Activated T-helper 1 cell treated with Interleukin-2 at 50 U/mL for 16 hours (primary cell): ENCODE results near the gene GARNL3.

Source experiments
- DNase-seq: peaks from one replicate; pipeline ENCODE4 v3.0.0-alpha.2; 2020; ENCODE audit warnings: low read depth

GARNL3 gene

DNA sequence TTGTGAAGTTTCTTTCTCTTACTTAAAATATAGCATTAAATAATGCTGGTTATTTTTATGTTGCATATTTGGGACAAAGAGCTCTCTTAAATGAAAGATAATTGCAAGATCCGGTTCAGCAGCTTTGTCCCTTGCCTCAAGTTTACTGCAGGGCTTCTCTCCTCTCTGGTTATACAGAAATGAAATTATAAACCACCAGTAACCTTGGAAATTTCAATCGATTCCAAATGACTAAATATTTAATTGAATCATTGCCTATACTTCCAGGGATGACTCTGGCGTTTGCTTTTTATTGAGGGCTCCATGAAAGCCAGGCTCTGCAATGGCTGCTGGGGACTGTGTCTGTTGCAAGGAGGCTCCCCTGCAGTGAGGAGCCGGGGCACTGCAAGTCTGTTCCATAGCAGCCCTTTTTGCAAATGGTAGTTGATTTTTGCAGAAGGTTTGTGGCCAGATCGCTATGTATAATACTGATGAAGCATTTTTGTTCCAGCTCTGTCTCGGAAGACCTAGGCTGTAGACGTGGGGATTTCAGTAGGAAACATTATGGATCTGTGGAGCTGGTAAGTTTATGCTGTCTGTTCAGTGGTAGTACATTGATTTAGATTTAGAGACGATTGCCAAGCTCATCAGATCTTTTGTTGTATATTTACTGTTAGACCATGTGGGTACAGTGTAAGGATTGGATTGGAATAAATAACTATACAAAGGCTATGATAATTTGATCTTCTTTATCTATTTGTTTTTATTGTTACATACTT, at the start of gene GARNL3:
GARNL3 (plus strand) TSS at position 313 of the 758 bp plus-strand sequence; CDS start at position 417, 104 bp downstream.
- no peak for DNase-seq

- DNase-seq = no peak
These were observed 49.0 kb upstream of the GARNL3 start for GRCh38 chr9:127215268-127216209.

DNA sequence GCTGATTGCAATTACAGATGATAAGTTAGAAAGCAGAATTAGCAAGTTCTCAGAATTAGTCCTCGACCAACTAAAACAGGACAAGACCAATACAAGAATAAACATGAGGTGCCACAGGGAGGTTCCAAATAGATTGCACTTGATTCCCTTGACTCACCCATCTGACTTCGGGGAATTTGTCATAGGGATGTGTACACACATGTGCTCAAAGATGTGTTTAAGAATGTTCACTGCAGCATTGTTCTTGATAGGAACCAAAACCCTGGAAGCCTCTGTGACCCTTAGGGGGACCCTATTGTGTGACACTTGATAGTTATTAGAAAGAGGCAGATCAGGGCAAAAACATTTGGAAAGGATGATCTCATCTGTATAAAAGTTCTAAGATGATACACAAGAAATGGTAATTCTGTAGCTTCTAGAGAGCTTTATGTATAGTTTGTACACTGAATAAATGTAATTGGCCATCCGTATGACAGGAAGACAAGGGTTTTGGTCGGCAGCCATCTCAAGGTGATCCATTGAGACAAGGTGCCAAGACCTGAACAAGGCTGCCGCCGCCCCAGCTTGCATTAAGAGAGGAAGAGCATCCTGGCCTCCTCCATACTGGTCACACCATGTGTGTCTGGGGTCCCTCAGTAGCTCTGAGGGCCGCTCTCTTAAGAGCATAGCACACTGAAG, 48.2 kb upstream of the GARNL3 start:
- no peak for DNase-seq

DNA sequence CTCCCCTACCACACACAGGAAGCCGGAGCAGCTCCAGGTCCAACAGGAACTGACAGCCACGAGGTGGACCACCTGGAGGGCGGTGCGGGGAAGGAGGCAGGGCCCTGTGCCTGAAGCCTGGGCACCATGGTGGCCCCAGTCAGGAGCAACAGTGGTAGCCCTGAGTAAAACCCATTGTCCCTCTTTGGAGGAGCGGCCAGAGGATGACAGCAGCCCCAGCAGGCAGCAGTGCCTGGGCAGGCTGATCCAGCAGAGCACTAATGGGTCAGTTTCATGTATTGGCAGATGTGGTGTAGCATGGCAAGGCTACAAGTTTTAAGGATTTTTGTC, 47.7 kb upstream of the GARNL3 start:
- no peak for DNase-seq

GRCh38 chr9:127218818-127219217, 45.8 kb upstream of the GARNL3 start:
- no peak for DNase-seq

DNA sequence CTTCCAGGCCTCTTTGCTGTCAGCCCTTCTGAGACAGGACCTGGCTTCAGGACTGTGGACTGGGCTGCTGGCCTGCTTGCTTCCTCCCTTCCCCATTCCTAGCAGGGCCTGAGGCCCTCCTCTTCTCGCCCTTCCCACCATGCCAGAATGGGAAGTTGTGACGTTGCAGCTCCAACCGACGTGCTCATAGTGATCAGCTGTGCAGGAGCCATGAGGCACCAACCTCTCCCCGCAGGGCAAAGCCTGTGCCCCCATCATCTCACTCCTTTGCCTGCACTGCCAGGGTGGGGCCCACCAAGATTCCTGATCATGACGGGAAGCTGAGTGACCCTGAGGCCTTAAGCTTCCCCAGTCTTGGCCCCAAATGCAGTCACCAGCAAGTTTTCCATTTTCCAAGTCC, 45.1 kb upstream of the GARNL3 start:
- no peak for DNase-seq

GRCh38 chr9:127221695-127222094, 42.9 kb upstream of the GARNL3 start:
- no peak for DNase-seq

DNA sequence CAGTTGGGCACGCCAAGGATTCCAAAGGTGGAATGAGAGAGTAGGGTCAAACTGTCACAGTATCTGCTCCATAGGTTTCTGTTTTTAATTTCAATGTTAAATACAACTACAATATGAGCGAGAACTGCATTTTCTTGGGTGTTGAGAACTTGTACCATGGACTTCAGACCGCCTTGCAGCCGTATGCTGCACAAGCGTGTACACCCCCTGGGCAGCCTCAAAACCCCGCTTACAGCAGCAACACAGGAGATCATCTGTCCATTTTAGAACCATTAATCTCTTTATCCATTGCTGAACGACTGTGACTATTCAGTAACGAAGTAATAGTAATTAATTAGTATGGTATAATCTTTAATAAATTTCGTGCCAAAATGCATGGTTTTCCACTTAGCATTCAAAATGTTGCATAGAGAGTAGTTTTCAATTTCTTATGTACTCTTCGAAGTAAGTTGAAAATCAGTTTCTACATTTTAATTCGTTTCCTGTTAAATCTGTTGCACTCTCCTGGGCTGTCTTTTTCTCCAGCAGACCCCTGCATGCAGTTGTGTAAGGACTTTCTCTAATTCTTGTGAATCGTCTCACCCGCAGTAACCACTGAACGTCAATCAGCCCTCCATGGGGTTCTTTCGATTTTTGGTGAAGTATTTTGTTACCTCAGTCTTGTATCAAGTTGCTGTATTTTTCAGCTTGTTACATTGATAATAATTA, 42.0 kb upstream of the GARNL3 start:
- DNase-seq = no peak

GRCh38 chr9:127223266-127223665, 41.3 kb upstream of the GARNL3 start:
- no peak for DNase-seq

DNA sequence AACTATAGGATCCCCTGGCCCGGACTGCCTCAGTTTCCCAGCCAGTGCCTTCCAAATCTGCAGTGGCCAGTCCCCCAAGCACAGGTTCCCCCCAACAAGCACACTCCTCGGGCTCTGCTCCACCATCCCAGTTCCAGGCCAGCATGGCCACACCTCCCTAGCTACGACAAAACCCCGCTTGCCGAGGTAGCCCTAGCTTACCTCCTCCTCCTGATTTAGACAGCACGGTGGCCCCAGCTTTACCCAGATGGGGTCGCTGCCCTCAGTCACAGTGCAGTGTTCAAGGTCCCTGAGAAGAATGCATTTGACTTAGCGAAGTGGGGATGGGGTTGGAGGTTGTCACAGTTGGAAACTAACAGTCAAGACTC, 40.8 kb upstream of the GARNL3 start:
- no peak for DNase-seq

DNA sequence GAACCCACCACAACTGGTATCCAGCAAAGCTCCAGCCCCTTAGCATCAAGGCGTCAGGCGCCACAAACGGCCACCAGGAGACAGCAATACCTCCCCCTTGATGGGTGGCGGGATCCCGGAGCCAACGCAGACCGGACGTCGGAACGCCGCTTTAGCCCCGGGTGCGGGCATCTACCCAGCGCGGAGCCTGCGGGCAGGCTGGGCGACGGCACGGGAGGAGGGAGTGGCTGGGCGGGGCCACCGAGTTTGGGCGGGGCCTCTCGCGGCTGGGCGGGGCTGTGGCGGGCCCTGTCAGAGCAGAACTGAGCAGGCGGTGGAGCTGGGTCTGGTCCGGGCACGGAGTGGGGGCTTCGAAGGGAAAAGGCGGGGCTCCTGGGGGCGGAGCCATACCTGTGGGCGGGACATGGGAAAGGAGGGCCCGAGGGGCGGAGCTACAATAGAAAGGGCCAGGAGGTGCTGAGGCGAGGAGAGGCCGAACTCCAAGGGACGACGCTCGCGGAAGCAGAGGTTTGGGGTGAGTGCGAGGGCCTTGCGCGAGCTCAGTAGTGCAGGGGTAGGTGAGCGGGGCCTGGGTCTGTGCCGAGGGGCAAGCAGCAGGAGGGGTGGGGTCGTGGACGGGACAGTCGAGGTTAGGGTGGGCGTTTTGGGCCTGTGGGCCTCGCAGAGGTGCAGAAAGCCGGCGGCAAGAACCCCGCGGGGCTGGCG, 40.2 kb upstream of the GARNL3 start:
- DNase-seq = peak; percentile 77

DNA sequence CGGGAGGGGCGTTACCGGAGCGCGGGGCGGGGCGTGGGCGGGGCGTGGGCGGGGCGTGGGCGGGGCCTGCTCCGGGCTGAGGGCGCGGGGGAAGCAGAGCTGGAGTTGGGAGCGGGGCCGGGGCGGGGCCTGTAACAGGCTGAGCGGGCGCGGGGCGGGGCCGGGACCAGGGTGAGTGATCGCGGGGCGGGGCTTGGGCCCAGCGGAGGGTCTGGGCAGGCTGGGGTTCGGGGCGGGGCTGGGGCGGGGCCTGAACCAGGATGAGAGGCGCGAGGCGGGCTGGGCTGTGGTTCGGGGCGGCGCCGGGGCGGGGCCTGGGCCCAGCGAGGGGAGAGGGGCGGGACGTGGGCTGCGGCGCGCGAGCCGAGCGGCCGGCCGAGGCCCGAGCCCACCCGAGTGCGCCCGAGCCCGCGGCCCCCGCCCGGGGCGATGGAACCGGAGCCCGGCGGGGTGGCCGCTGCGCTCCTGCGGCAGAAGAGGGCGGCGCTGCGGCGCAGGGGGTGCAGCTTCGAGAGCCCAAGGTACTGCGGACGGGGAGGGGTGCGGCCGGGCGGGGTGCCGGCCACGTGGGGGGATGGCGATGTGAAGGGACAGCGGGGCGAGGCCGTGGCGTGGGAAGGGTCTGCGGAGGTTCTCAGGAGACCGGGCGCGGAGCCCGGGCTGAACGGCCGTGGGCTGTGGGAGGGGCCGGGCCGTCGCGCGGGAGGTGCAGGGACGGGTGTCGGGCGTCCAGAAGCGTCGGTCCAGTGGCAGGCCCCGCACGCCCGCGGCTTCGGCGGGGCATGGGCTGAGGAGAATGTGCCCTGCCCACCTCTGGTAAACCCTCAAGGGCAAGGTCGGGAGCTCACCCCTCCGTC, 39.5 kb upstream of the GARNL3 start:
- DNase-seq = peak; percentile 88

DNA sequence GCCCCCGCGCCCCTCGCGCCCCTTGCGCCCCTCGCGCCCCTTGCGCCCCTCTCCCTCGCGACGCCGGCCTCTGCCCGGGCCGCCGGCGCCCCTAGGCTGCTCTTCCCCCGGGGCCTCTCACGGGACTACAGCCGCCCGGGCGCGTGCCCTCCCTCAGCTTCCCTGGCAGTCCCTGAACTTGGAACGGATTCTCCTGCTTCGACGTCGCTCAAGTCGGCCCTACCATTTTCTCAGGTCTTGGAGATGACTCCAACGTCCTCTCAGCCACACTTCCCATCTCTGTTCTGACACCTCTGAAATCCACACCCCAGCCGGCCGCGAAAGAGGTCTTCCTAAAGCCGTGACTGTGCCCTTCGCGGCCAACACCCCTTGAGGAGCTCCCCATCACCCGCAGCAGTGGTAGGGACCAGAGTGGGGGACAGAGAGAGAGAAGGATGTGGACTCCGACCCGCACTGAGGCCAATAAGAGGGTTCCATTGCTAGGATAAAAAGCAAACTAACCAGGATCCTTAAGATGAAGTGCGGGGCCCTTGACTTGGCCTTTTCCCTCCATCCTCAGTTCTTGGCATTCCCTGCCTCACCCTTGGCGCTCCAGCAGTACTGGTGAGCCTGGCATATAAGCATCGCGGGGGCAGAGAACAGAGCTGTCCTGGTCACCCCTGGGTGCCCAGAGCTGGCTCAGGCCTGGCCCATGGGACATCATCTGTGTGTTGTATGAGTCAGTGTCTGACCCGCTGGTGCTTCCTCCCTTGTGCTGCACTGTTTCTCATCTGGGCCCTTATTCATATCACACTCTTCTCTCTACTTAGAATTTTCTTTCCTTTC, 38.6 kb upstream of the GARNL3 start:
- DNase-seq = no peak

DNA sequence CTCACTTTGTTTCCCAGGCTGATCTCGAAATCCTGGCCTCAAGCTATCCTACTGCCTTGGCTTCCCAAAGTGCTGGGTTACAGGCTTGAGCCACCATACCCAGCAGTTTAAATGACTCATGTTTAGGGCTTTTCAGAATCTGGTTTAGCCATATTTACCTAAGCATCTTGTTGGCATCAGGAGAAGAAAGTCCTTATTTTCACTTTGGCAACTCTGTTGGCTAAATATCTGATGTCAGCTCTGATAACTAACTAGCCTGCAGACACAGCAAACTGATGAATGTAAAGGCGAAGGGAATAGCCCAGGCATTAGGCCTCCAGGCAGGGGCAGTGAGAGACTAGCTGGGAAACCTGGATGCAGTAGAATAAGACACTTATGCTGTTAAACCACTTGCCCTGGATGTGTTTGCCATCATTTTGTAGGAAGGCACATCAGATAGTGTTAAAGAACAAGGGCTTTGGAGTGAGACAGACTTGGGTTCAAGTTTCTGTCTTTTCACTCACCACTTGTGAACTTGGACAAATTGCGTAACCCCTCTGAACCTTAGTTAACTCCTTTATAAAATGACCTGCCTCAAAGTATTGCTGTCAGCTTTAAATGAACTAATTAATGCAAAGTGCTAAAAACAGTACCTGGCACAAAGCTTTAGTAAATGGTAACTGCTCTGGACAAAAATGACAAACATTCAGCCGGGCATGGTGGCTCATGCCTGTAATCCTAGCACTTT, 34.7 kb upstream of the GARNL3 start:
- no peak for DNase-seq

- no peak for DNase-seq
These were observed 32.9 kb upstream of the GARNL3 start for GRCh38 chr9:127231666-127232065.

- DNase-seq = no peak
These were observed 31.6 kb upstream of the GARNL3 start for GRCh38 chr9:127232833-127233549.

- DNase-seq = no peak
These were observed 31.0 kb upstream of the GARNL3 start for GRCh38 chr9:127233550-127233949.

GRCh38 chr9:127233989-127234388, 30.6 kb upstream of the GARNL3 start:
- no peak for DNase-seq
